ENCODE data around the gene KIF26B. TPM values are rescaled to one million over a fixed set of nuclear protein-coding genes. Genes with fewer than 3 reads are reported as not detected.

The KIF26B gene
- total and polyA plus RNA-seq, 4 donors, result 10.9 to 37.1 (median 19.2) TPM

- H3K4me3 ChIP-seq (ENCODE audit: low read depth, low read length), result no peak overlapping the region
- no peaks in the 10 kb centered on the region for H3K4me1 ChIP-seq (ENCODE audit: control insufficient read depth, insufficient read depth, low read length)
- no CpG with 5 or more reads among the region's 5 CpGs for WGBS (ENCODE audit: insufficient coverage)
- H3K27me3 ChIP-seq (ENCODE audit: control insufficient read depth, insufficient read depth, low read length), result no peaks in the 10 kb centered on the region
- no peaks in the 10 kb centered on the region for H3K9me3 ChIP-seq (ENCODE audit: control insufficient read depth, insufficient read depth, low read length)
- H3K27ac ChIP-seq (ENCODE audit: low read depth, low read length), result no peak overlapping the region
- DNase-seq (ENCODE audit: low read depth in 4 of 6, low spot score in 6 of 6), result no peak
- H3K36me3 ChIP-seq (ENCODE audit: control insufficient read depth, insufficient read depth, low read length), result peaks cover 3% of the 10 kb centered on the region
These were observed 389.5 kb downstream of the KIF26B start for GRCh38 chr1:245544236-245544635.

- Histone ChIP-seq H3K9me3 (ENCODE audit: control insufficient read depth, insufficient read depth, low read length) (no peaks in the 10 kb centered on the region), H3K4me3 (ENCODE audit: low read depth, low read length) (no peak overlapping the region), H3K4me1 (ENCODE audit: control insufficient read depth, insufficient read depth, low read length) (peaks cover 16% of the 10 kb centered on the region), H3K27me3 (ENCODE audit: control insufficient read depth, insufficient read depth, low read length) (no peaks in the 10 kb centered on the region), H3K27ac (ENCODE audit: low read depth, low read length) (no peak overlapping the region), H3K36me3 (ENCODE audit: control insufficient read depth, insufficient read depth, low read length) (no peaks in the 10 kb centered on the region)
- WGBS (ENCODE audit: insufficient coverage), result 77% methylated on average over 13 of the region's 16 CpGs
- peak in 2 of 6 donors; percentile 28 to 32 for DNase-seq (ENCODE audit: low read depth in 4 of 6, low spot score in 6 of 6)
These were observed 392.1 kb downstream of the KIF26B start for GRCh38 chr1:245546875-245547274.

- no peak overlapping the region for H3K4me3 ChIP-seq (ENCODE audit: low read depth, low read length)
- H3K9me3 ChIP-seq (ENCODE audit: control insufficient read depth, insufficient read depth, low read length), result no peaks in the 10 kb centered on the region
- peaks cover 16% of the 10 kb centered on the region for H3K4me1 ChIP-seq (ENCODE audit: control insufficient read depth, insufficient read depth, low read length)
- WGBS (ENCODE audit: insufficient coverage), result 26% methylated on average over 14 of the region's 18 CpGs
- peak in 2 of 6 donors; percentile 26 to 44 for DNase-seq (ENCODE audit: low read depth in 4 of 6, low spot score in 6 of 6)
- H3K27ac ChIP-seq (ENCODE audit: low read depth, low read length), result no peak overlapping the region
- H3K27me3 ChIP-seq (ENCODE audit: control insufficient read depth, insufficient read depth, low read length), result no peaks in the 10 kb centered on the region
- H3K36me3 ChIP-seq (ENCODE audit: control insufficient read depth, insufficient read depth, low read length), result no peaks in the 10 kb centered on the region
These were observed 395.4 kb downstream of the KIF26B start for GRCh38 chr1:245549996-245550719.

- H3K27me3 ChIP-seq (ENCODE audit: control insufficient read depth, insufficient read depth, low read length), result no peaks in the 10 kb centered on the region
- no peaks in the 10 kb centered on the region for H3K36me3 ChIP-seq (ENCODE audit: control insufficient read depth, insufficient read depth, low read length)
- no CpG with 5 or more reads among the region's 1 CpG for WGBS (ENCODE audit: insufficient coverage)
- no peak overlapping the region for H3K27ac ChIP-seq (ENCODE audit: low read depth, low read length)
- no peak for DNase-seq (ENCODE audit: low read depth in 4 of 6, low spot score in 6 of 6)
- no peak overlapping the region for H3K4me3 ChIP-seq (ENCODE audit: low read depth, low read length)
- H3K4me1 ChIP-seq (ENCODE audit: control insufficient read depth, insufficient read depth, low read length), result peaks cover 16% of the 10 kb centered on the region
- no peaks in the 10 kb centered on the region for H3K9me3 ChIP-seq (ENCODE audit: control insufficient read depth, insufficient read depth, low read length)
These were observed 395.9 kb downstream of the KIF26B start for GRCh38 chr1:245550720-245551043.

- DNase-seq (ENCODE audit: low read depth in 4 of 6, low spot score in 6 of 6), result no peak
- H3K27me3 ChIP-seq (ENCODE audit: control insufficient read depth, insufficient read depth, low read length), result no peaks in the 10 kb centered on the region
- WGBS (ENCODE audit: insufficient coverage), result 92% methylated on average over 8 of the region's 9 CpGs
- peaks cover 16% of the 10 kb centered on the region for H3K4me1 ChIP-seq (ENCODE audit: control insufficient read depth, insufficient read depth, low read length)
- no peaks in the 10 kb centered on the region for H3K36me3 ChIP-seq (ENCODE audit: control insufficient read depth, insufficient read depth, low read length)
- H3K4me3 ChIP-seq (ENCODE audit: low read depth, low read length), result no peak overlapping the region
- H3K27ac ChIP-seq (ENCODE audit: low read depth, low read length), result no peak overlapping the region
- H3K9me3 ChIP-seq (ENCODE audit: control insufficient read depth, insufficient read depth, low read length), result no peaks in the 10 kb centered on the region
These were observed 396.8 kb downstream of the KIF26B start for GRCh38 chr1:245551536-245551935.

- H3K9me3 ChIP-seq (ENCODE audit: control insufficient read depth, insufficient read depth, low read length), result no peaks in the 10 kb centered on the region
- H3K4me1 ChIP-seq (ENCODE audit: control insufficient read depth, insufficient read depth, low read length), result peaks cover 16% of the 10 kb centered on the region
- H3K27me3 ChIP-seq (ENCODE audit: control insufficient read depth, insufficient read depth, low read length), result no peaks in the 10 kb centered on the region
- H3K4me3 ChIP-seq (ENCODE audit: low read depth, low read length), result no peak overlapping the region
- DNase-seq (ENCODE audit: low read depth in 4 of 6, low spot score in 6 of 6), result no peak
- WGBS (ENCODE audit: insufficient coverage), result 93% methylated on average over 7 of the region's 9 CpGs
- H3K27ac ChIP-seq (ENCODE audit: low read depth, low read length), result no peak overlapping the region
- H3K36me3 ChIP-seq (ENCODE audit: control insufficient read depth, insufficient read depth, low read length), result no peaks in the 10 kb centered on the region
These were observed 397.5 kb downstream of the KIF26B start for GRCh38 chr1:245552331-245552730.

- Histone ChIP-seq H3K4me1 (ENCODE audit: control insufficient read depth, insufficient read depth, low read length) (peaks cover 2% of the 10 kb centered on the region), H3K36me3 (ENCODE audit: control insufficient read depth, insufficient read depth, low read length) (no peaks in the 10 kb centered on the region), H3K4me3 (ENCODE audit: low read depth, low read length) (no peak overlapping the region), H3K27me3 (ENCODE audit: control insufficient read depth, insufficient read depth, low read length) (no peaks in the 10 kb centered on the region), H3K9me3 (ENCODE audit: control insufficient read depth, insufficient read depth, low read length) (no peaks in the 10 kb centered on the region), H3K27ac (ENCODE audit: low read depth, low read length) (no peak overlapping the region)
- WGBS (ENCODE audit: insufficient coverage), result 89% methylated on average over 3 of the region's 3 CpGs
- DNase-seq (ENCODE audit: low read depth in 4 of 6, low spot score in 6 of 6), result no peak
These were observed 401.3 kb downstream of the KIF26B start for GRCh38 chr1:245556057-245556456.

GRCh38 chr1:245558069-245558468 lies 403.3 kb downstream of the KIF26B start:
- H3K27me3 ChIP-seq (ENCODE audit: control insufficient read depth, insufficient read depth, low read length), result no peaks in the 10 kb centered on the region
- 94% methylated on average over 3 of the region's 5 CpGs for WGBS (ENCODE audit: insufficient coverage)
- no peak overlapping the region for H3K4me3 ChIP-seq (ENCODE audit: low read depth, low read length)
- H3K9me3 ChIP-seq (ENCODE audit: control insufficient read depth, insufficient read depth, low read length), result no peaks in the 10 kb centered on the region
- no peaks in the 10 kb centered on the region for H3K36me3 ChIP-seq (ENCODE audit: control insufficient read depth, insufficient read depth, low read length)
- no peaks in the 10 kb centered on the region for H3K4me1 ChIP-seq (ENCODE audit: control insufficient read depth, insufficient read depth, low read length)
- no peak for DNase-seq (ENCODE audit: low read depth in 4 of 6, low spot score in 6 of 6)
- no peak overlapping the region for H3K27ac ChIP-seq (ENCODE audit: low read depth, low read length)

GRCh38 chr1:245560316-245560859 lies 405.6 kb downstream of the KIF26B start:
- Histone ChIP-seq H3K36me3 (ENCODE audit: control insufficient read depth, insufficient read depth, low read length) (no peaks in the 10 kb centered on the region), H3K27me3 (ENCODE audit: control insufficient read depth, insufficient read depth, low read length) (no peaks in the 10 kb centered on the region), H3K4me1 (ENCODE audit: control insufficient read depth, insufficient read depth, low read length) (no peaks in the 10 kb centered on the region), H3K4me3 (ENCODE audit: low read depth, low read length) (no peak overlapping the region), H3K9me3 (ENCODE audit: control insufficient read depth, insufficient read depth, low read length) (no peaks in the 10 kb centered on the region), H3K27ac (ENCODE audit: low read depth, low read length) (no peak overlapping the region)
- WGBS (ENCODE audit: insufficient coverage), result 72% methylated on average over 9 of the region's 12 CpGs
- peak in 1 of 6 donors; percentile 52 for DNase-seq (ENCODE audit: low read depth in 4 of 6, low spot score in 6 of 6)

- Histone ChIP-seq H3K9me3 (ENCODE audit: control insufficient read depth, insufficient read depth, low read length) (no peaks in the 10 kb centered on the region), H3K27me3 (ENCODE audit: control insufficient read depth, insufficient read depth, low read length) (no peaks in the 10 kb centered on the region), H3K27ac (ENCODE audit: low read depth, low read length) (no peak overlapping the region), H3K4me1 (ENCODE audit: control insufficient read depth, insufficient read depth, low read length) (peaks cover under 1% of the 10 kb centered on the region), H3K4me3 (ENCODE audit: low read depth, low read length) (no peak overlapping the region), H3K36me3 (ENCODE audit: control insufficient read depth, insufficient read depth, low read length) (no peaks in the 10 kb centered on the region)
- WGBS (ENCODE audit: insufficient coverage), result 75% methylated on average over 9 of the region's 10 CpGs
- no peak for DNase-seq (ENCODE audit: low read depth in 4 of 6, low spot score in 6 of 6)
These were observed 407.0 kb downstream of the KIF26B start for GRCh38 chr1:245561665-245562234.

All from spinal cord (tissue), 10 donors.